ENCODE measurements around the gene PTPRM. TPM values are rescaled to one million over a fixed set of nuclear protein-coding genes. Genes with fewer than 3 reads are reported as not detected.

Gene PTPRM
- total RNA-seq, 1 experiment from 2014 or later: 14.5 TPM

GRCh38 chr18:8215741-8216140 lies 648.6 kb downstream of the PTPRM start:
- Histone ChIP-seq H3K36me3 (ENCODE audit: control insufficient read depth in 1 of 2, insufficient read depth in 2 of 2, low read length in 2 of 2) (no peaks in the 10 kb centered on the region), H3K4me3 (replicated peaks in 1 of 2; ENCODE audit: low read depth in 1 of 2, low read length in 2 of 2) (no peak overlapping the region), H3K9ac (ENCODE audit: low read length) (no peak overlapping the region), H3K4me1 (ENCODE audit: control insufficient read depth in 1 of 2, insufficient read depth in 2 of 2, low read length in 2 of 2) (no peaks in the 10 kb centered on the region), H3K4me2 (ENCODE audit: low read length) (no peak overlapping the region), H4K20me1 (ENCODE audit: insufficient read depth) (no peaks in the 10 kb centered on the region), H2AFZ (ENCODE audit: low read depth, low read length, poor library complexity, severe bottlenecking) (no peak overlapping the region), H3K27ac (ENCODE audit: low read depth, low read length) (no peak overlapping the region), H3K79me2 (ENCODE audit: insufficient read depth, low read length) (no peaks in the 10 kb centered on the region), H3K27me3 (ENCODE audit: insufficient read depth, low read length) (no peaks in the 10 kb centered on the region), H3K9me3 (ENCODE audit: control insufficient read depth in 1 of 2, insufficient read depth in 1 of 2, low read depth in 1 of 2, low read length in 2 of 2) (no peaks in the 10 kb centered on the region), H3K9me2 (ENCODE audit: insufficient read depth) (no peaks in the 10 kb centered on the region)
- DNase-seq (ENCODE audit: low read depth, low spot score): no peak
- RAD21 ChIA-PET (ENCODE audit: low non-redundant PET in 1 of 2, low total read pairs in 2 of 2, uncharacterized antibody in 2 of 2, unreplicated experiment in 2 of 2): no interaction called here
- BruUV-seq (replicated peaks): no TSS peak
- TF ChIP-seq EGR1 (IDR thresholded peaks at IDR 0.05; ENCODE audit: low read depth): no peak
- TF ChIP-seq ATF3 (IDR thresholded peaks at IDR 0.05): no peak
- no peak for TF ChIP-seq REST (IDR thresholded peaks at IDR 0.05; ENCODE audit: low read depth)
- TF ChIP-seq EZH2 (IDR thresholded peaks at IDR 0.05): no peak
- POLR2A ChIA-PET: no interaction called here
- CTCF ChIA-PET: no interaction called here
- no peak for ATAC-seq
- intact Hi-C loops (cut with micrococcal nuclease): no loop called here

GRCh38 chr18:8217051-8217564 lies 650.0 kb downstream of the PTPRM start:
- CTCF ChIA-PET: no interaction called here
- TF ChIP-seq YY1 (IDR thresholded peaks at IDR 0.05; ENCODE audit: extremely low read depth, insufficient replicate concordance, low read depth, low read length) (no peak), REST (IDR thresholded peaks at IDR 0.05; ENCODE audit: low read depth) (no peak), CBX3 (IDR thresholded peaks at IDR 0.05; ENCODE audit: low read depth) (no peak), EZH2phosphoT487 (IDR thresholded peaks at IDR 0.05; ENCODE audit: borderline replicate concordance) (no peak), CEBPB (IDR thresholded peaks at IDR 0.05; ENCODE audit: low read depth) (no peak), SRF (IDR thresholded peaks at IDR 0.05; ENCODE audit: low read depth) (no peak), ELF1 (IDR thresholded peaks at IDR 0.05; ENCODE audit: borderline replicate concordance, low read depth) (no peak), FOSL1 (IDR thresholded peaks at IDR 0.05; ENCODE audit: low read depth) (no peak), POLR2AphosphoS5 (IDR thresholded peaks at IDR 0.05; ENCODE audit: low read depth, low read length) (no peak), ZFX (IDR thresholded peaks at IDR 0.05) (no peak), POLR2A (IDR thresholded peaks at IDR 0.05; ENCODE audit: borderline replicate concordance, extremely low read depth, insufficient read depth, insufficient read length) (no peak), MAX (IDR thresholded peaks at IDR 0.05) (no peak), SIN3A (IDR thresholded peaks at IDR 0.05; ENCODE audit: low read depth) (no peak)

More at GRCh38 chr18:8217051-8217564, 650.0 kb downstream of the PTPRM start:
- Histone ChIP-seq H3K4me1 (ENCODE audit: control insufficient read depth in 1 of 2, insufficient read depth in 2 of 2, low read length in 2 of 2) (no peaks in the 10 kb centered on the region), H3K9ac (ENCODE audit: low read length) (no peak overlapping the region), H3K4me3 (replicated peaks in 1 of 2; ENCODE audit: low read depth in 1 of 2, low read length in 2 of 2) (no peak overlapping the region), H3K79me2 (ENCODE audit: insufficient read depth, low read length) (no peaks in the 10 kb centered on the region), H4K20me1 (ENCODE audit: insufficient read depth) (no peaks in the 10 kb centered on the region), H3K36me3 (ENCODE audit: control insufficient read depth in 1 of 2, insufficient read depth in 2 of 2, low read length in 2 of 2) (no peaks in the 10 kb centered on the region), H3K4me2 (ENCODE audit: low read length) (no peak overlapping the region), H2AFZ (ENCODE audit: low read depth, low read length, poor library complexity, severe bottlenecking) (no peak overlapping the region), H3K27me3 (ENCODE audit: insufficient read depth, low read length) (no peaks in the 10 kb centered on the region), H3K9me2 (ENCODE audit: insufficient read depth) (no peaks in the 10 kb centered on the region), H3K27ac (ENCODE audit: low read depth, low read length) (no peak overlapping the region), H3K9me3 (ENCODE audit: control insufficient read depth in 1 of 2, insufficient read depth in 1 of 2, low read depth in 1 of 2, low read length in 2 of 2) (no peaks in the 10 kb centered on the region)
- ATAC-seq: no peak
- ChIA-PET POLR2A (no interaction called here), RAD21 (ENCODE audit: low non-redundant PET in 1 of 2, low total read pairs in 2 of 2, uncharacterized antibody in 2 of 2, unreplicated experiment in 2 of 2) (no interaction called here)
- DNase-seq (ENCODE audit: low read depth, low spot score): no peak
- intact Hi-C loops (cut with micrococcal nuclease): no loop called here
- no TSS peak for BruUV-seq (replicated peaks)

Measured in HCT116 (cell line).